GM12878 (cell line): ENCODE data around the gene RBPJL. TPM values are rescaled to one million over a fixed set of nuclear protein-coding genes. Genes with fewer than 3 reads are reported as not detected.

Experiments used
- ATAC-seq: fragments of 200-7000 bp; cut with Tn5 transposase; 3 replicates; pipeline ENCODE4 v1.9.1; 2020; ENCODE audit warnings: mild to moderate bottlenecking, moderate library complexity
- BruUV-seq: library from RNA; stranded (reverse); fragments of 400-500 nt; replicated peaks from 2 replicates; lab custom pipeline; 2021; lab: Mats Ljungman, UMichigan
- CTCF ChIA-PET: fragments of 300-600 bp; sonication (Branson Sonifier 250); formaldehyde crosslinking; extraction: SDS; loops from one replicate; lab custom pipeline; 2021; ENCODE audit warnings: inconsistent platforms; lab: Yijun Ruan, JAX
- POLR2A ChIA-PET: fragments of 350-600 bp; formaldehyde crosslinking; extraction: SDS; loops from one replicate; lab custom pipeline; 2021; ENCODE audit warnings: inconsistent platforms; lab: Charles Lee
- RAD21 ChIA-PET: fragments of 300-600 bp; sonication (Branson Sonifier 250); formaldehyde crosslinking; loops from one replicate; lab custom pipeline; 2023; ENCODE audit warnings: antibody characterized with exemption; ENCODE audit not compliant: unreplicated experiment; lab: Charles Lee
- SMC1A ChIA-PET: fragments of 300-600 bp; sonication (Branson Sonifier 250); formaldehyde crosslinking; loops from one replicate; lab custom pipeline; 2023; ENCODE audit not compliant: unreplicated experiment, uncharacterized antibody; lab: Charles Lee
- DNase-seq: peaks from one replicate; pipeline ENCODE4 v3.0.0-alpha.2; 2011; ENCODE audit warnings: low read depth, low spot score
- FAIRE-seq: peaks from 3 replicates; lab custom pipeline; 2011; peaks lifted over from hg19 to GRCh38; lab: Jason Lieb, UNC
- H2AFZ ChIP-seq: 2 replicates; pipeline ENCODE4 v1.6.0; 2011; ENCODE audit warnings: low read depth, low read length, control low read depth; ENCODE audit not compliant: control insufficient read depth
- H3K27ac ChIP-seq: 2 replicates; pipeline ENCODE4 v1.5.1; 2011; ENCODE audit warnings: control low read depth; ENCODE audit not compliant: control insufficient read depth, insufficient read depth
- H3K27me3 ChIP-seq, 2 experiments: replicated peaks in 1 of 2; 2 replicates each; pipeline versions ENCODE4 v1.6.0 to v1.6.1; 2011; ENCODE audit warnings: low read length in 1 of 2; ENCODE audit not compliant: control insufficient read depth in 2 of 2, insufficient read depth in 2 of 2
- H3K36me3 ChIP-seq, 2 experiments: 2 replicates each; pipeline ENCODE4 v1.5.1; 2011; ENCODE audit warnings: low read length in 1 of 2; ENCODE audit not compliant: control insufficient read depth in 2 of 2, insufficient read depth in 2 of 2
- H3K4me1 ChIP-seq: 2 replicates; pipeline ENCODE4 v1.6.1; 2011; ENCODE audit warnings: mild to moderate bottlenecking, low read length, moderate library complexity, mixed read lengths; ENCODE audit not compliant: control insufficient read depth, insufficient read depth
- H3K4me2 ChIP-seq: 2 replicates; pipeline ENCODE4 v1.6.0; 2011; ENCODE audit warnings: control low read depth; ENCODE audit not compliant: control insufficient read depth, insufficient read depth
- H3K4me3 ChIP-seq: fragments of 200-600 bp; sonication (generic); 2 replicates; pipeline ENCODE4 v1.5.1; 2016
- H3K79me2 ChIP-seq: 2 replicates; pipeline ENCODE4 v1.6.0; 2011; ENCODE audit warnings: low read length; ENCODE audit not compliant: control insufficient read depth, insufficient read depth
- H3K9ac ChIP-seq: 2 replicates; pipeline ENCODE4 v1.8.0; 2011; ENCODE audit warnings: low read length, control low read depth, mixed read lengths; ENCODE audit not compliant: control insufficient read depth, insufficient read depth
- H3K9me3 ChIP-seq: replicated peaks from 3 replicates; pipeline ENCODE4 v1.5.1; 2011; ENCODE audit warnings: mild to moderate bottlenecking, low read length; ENCODE audit not compliant: control insufficient read depth, insufficient read depth
- H4K20me1 ChIP-seq: 2 replicates; pipeline ENCODE4 v1.6.0; 2011; ENCODE audit not compliant: control insufficient read depth, insufficient read depth
- DPF2 ChIP-seq: fragments of 450-650 bp; IDR thresholded peaks from 2 replicates; pipeline ENCODE4 v1.6.1; 2017; ENCODE audit warnings: mild to moderate bottlenecking
- EP300 ChIP-seq, 2 experiments: fragments of 150-350 bp in 1 of 2; IDR thresholded peaks; 2 replicates each; pipeline ENCODE4 v1.6.1; 2011 to 2012; ENCODE audit warnings: low read depth in 2 of 2, low read length in 2 of 2, borderline replicate concordance in 1 of 2, improper control_type of control experiment in 1 of 2, inconsistent platforms in 1 of 2; ENCODE audit not compliant: control insufficient read depth in 1 of 2
- HDAC6 ChIP-seq: fragments of 200-600 bp; sonication (generic); IDR thresholded peaks from one replicate; pipeline ENCODE4 v1.8.0; 2017; ENCODE audit warnings: antibody characterized with exemption; ENCODE audit not compliant: unreplicated experiment
- JUNB ChIP-seq: IDR thresholded peaks from 2 replicates; pipeline ENCODE4 v1.6.1; 2016; ENCODE audit warnings: antibody characterized with exemption, mild to moderate bottlenecking
- LARP7 ChIP-seq: fragments of 450-650 bp; IDR thresholded peaks from 2 replicates; pipeline ENCODE4 v1.6.1; 2017; ENCODE audit warnings: mild to moderate bottlenecking
- MTA2 ChIP-seq: fragments of 450-650 bp; IDR thresholded peaks from 2 replicates; pipeline ENCODE4 v1.6.1; 2016; ENCODE audit warnings: low read depth, mild to moderate bottlenecking, moderate library complexity
- MTA3 ChIP-seq: IDR thresholded peaks from 2 replicates; pipeline ENCODE4 v1.6.1; 2012; ENCODE audit warnings: low read length, inconsistent platforms, borderline replicate concordance
- NBN ChIP-seq: fragments of 450-650 bp; IDR thresholded peaks from 2 replicates; pipeline ENCODE4 v1.6.1; 2016
- NFYB ChIP-seq: IDR thresholded peaks from 2 replicates; pipeline ENCODE4 v1.6.1; 2011; ENCODE audit warnings: low read depth, mild to moderate bottlenecking, low read length, improper control_type of control experiment, moderate library complexity; ENCODE audit not compliant: insufficient read depth
- PAX8 ChIP-seq: fragments of 450-650 bp; IDR thresholded peaks from 2 replicates; pipeline ENCODE4 v1.6.1; 2017; ENCODE audit warnings: mild to moderate bottlenecking, moderate library complexity
- POLR2A ChIP-seq: IDR thresholded peaks from 2 replicates; pipeline ENCODE4 v1.6.1; 2011; ENCODE audit warnings: low read depth, mild to moderate bottlenecking, low read length
- POU2F2 ChIP-seq: IDR thresholded peaks from 3 replicates; pipeline ENCODE4 v1.6.1; 2011; ENCODE audit warnings: low read depth, mild to moderate bottlenecking, low read length, borderline replicate concordance
- SMAD5 ChIP-seq: IDR thresholded peaks from 2 replicates; pipeline ENCODE4 v1.6.1; 2016; ENCODE audit warnings: antibody characterized with exemption, low read depth
- SP1 ChIP-seq: IDR thresholded peaks from one replicate; pipeline ENCODE4 v1.6.1; 2011; ENCODE audit warnings: low read depth, low read length
- STAT1 ChIP-seq: fragments of 450-650 bp; conservative IDR thresholded peaks from 2 replicates; pipeline ENCODE4 v1.6.1; 2014; ENCODE audit warnings: antibody characterized with exemption, mild to moderate bottlenecking
- STAT3 ChIP-seq: IDR thresholded peaks from 2 replicates; pipeline ENCODE4 v1.6.1; 2011; ENCODE audit warnings: low read depth, low read length, improper control_type of control experiment
- SUZ12 ChIP-seq: fragments of 200-600 bp; sonication (generic); IDR thresholded peaks from one replicate; pipeline ENCODE4 v1.6.1; 2018; ENCODE audit warnings: antibody characterized with exemption, mild to moderate bottlenecking; ENCODE audit not compliant: unreplicated experiment
- TCF3 ChIP-seq: IDR thresholded peaks from 2 replicates; pipeline ENCODE4 v1.6.1; 2012; ENCODE audit warnings: low read depth, mild to moderate bottlenecking, low read length, borderline replicate concordance; ENCODE audit not compliant: insufficient read depth
- YY1 ChIP-seq: IDR thresholded peaks from 2 replicates; pipeline ENCODE4 v1.6.1; 2011; ENCODE audit warnings: low read depth, mild to moderate bottlenecking, low read length
- ZNF384 ChIP-seq: IDR thresholded peaks from 2 replicates; pipeline ENCODE4 v1.6.1; 2012; ENCODE audit warnings: low read depth, mild to moderate bottlenecking, low read length, improper control_type of control experiment, borderline replicate concordance
- WGBS: methylation state at CpG from one replicate; pipeline ENCODE4 v1.1.6; 2016; ENCODE audit warnings: low lambda C conversion rate; ENCODE audit not compliant: insufficient replicate concordance, insufficient coverage; ENCODE audit errors: missing lambda C conversion rate; 5-methylcytosine and 5-hydroxymethylcytosine counted together
- in situ Hi-C: fragments of 300-500 bp; cut with MboI; formaldehyde crosslinking; loops from 9 replicates; pipeline ENCODE4 v1.14.3; 2018; ENCODE audit warnings: mixed read lengths
- intact Hi-C: fragments of 100-400 bp; cut with micrococcal nuclease; formaldehyde crosslinking; loops from one replicate; pipeline ENCODE4 v1.14.2; 2022; ENCODE audit not compliant: unreplicated experiment
- polyA plus RNA-seq, 11 experiments: library from polyadenylated mRNA; depleted of rRNA in 4 of 11; unstranded in 6 of 11; stranded (reverse) in 5 of 11; fragments of >200 nt; fragmentation: Nextera tagmentation in 4 of 11; fragmentation: Illumina TruSeq in 1 of 11; extraction: Ambion mirVana in 4 of 11; extraction: Trizol in 1 of 11; gene quantifications; 1 replicate in 1 of 11; 2 replicates in 10 of 11; pipeline versions ENCODE4 v1.2.1 to v1.2.3, GENCODE V29; 2011 to 2016; ENCODE audit warnings: inconsistent platforms in 2 of 11, missing spikeins in 2 of 11, low read depth in 1 of 11
- total RNA-seq, 4 experiments: library from RNA; depleted of rRNA in 3 of 4; stranded (reverse); fragments of >200 nt in 3 of 4; fragmentation: Illumina TruSeq in 1 of 4; extraction: Trizol in 1 of 4; gene quantifications; 2 replicates each; pipeline versions ENCODE4 v1.2.1 to v1.2.3, GENCODE V29; 2013 to 2021

RBPJL gene
- total and polyA plus RNA-seq, 10 of the 15 experiments (the other 5 are each of a cell fraction or from before 2014, with no cell fraction given) = 0.18 TPM; not detected in 9

DNA sequence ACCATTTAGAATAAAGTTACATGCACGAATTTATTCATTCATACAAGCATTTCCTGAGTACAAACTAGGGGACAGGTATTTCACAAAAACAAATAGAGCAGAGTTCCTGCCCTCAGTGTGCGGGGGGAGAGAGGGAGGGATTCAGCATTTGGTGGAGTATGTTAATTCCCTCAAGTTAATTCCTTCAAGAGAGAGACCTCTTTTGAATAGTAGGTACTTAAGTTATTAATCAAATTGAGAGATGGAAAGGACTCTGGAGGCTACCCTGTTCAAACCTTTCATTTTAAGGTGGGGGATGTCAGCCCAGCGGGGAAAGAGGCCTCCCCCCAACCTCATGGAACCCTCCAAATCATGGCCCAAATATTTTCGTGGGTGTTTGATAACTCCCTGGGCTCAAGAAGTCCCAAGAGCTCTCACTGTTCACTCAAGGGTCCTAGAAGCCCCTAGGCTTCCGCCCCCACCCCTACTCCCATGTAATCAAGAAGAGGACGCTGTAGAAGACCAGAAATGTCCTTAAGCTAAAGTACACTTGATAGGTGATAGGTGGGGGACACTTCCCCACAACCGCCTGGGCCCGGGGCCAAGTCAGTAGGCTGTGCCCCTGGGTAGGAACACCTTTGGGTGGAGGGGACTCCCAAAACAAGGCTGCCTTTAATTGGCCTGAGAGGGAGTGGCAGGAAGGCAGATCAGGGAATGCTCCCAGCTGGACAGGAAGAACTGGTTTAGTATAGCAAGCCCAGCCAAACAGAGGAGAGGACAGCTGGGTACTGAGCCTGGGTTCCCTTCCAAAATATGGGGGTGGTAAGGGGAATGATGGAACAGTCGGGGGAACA, 38.7 kb downstream of the RBPJL start:
- no peaks in the 10 kb centered on the region for H3K9me3 ChIP-seq
- peaks cover 2% of the 10 kb centered on the region; the same call in 1 of the 2 replicates for H4K20me1 ChIP-seq
- peaks cover 6% of the 10 kb centered on the region for H3K4me1 ChIP-seq
- ATAC-seq (no peak), DNase-seq (no peak), FAIRE-seq (no peak)
- SMC1A ChIA-PET = interaction anchor here (1.0 to 1.6 kb wide), 4 partner anchors 12 to 92 kb away, joined by 3 to 6 read pairs (median 4); no protein-coding TSS in a partner anchor
- no peak overlapping the region for H3K4me3 ChIP-seq
- no peak overlapping the region for H3K4me2 ChIP-seq
- in situ Hi-C loops (no loop called here), intact Hi-C loops (no loop called here)
- POLR2A ChIA-PET = interaction anchor here (0.6 kb wide), 1 partner anchor 120 kb away, joined by 5 read pairs; no protein-coding TSS in a partner anchor
- no peak overlapping the region for H2AFZ ChIP-seq
- TF ChIP-seq TCF3 = no peak
- TF ChIP-seq NBN = no peak
- TF ChIP-seq SP1 = no peak
- TF ChIP-seq PAX8 = no peak
- no peak for TF ChIP-seq LARP7
- no peak for TF ChIP-seq EP300 (IDR thresholded peaks at IDR 0.05; ENCODE audit: borderline replicate concordance in 1 of 2, control insufficient read depth in 1 of 2, low read depth in 2 of 2, low read length in 2 of 2)
- no peak for TF ChIP-seq SUZ12
- no peak for TF ChIP-seq JUNB
- TF ChIP-seq DPF2 = no peak
- no peak for TF ChIP-seq STAT3
- no peak for TF ChIP-seq ZNF384
- no peak for TF ChIP-seq STAT1
- no peak for TF ChIP-seq MTA3
- no peak for TF ChIP-seq YY1
- TF ChIP-seq HDAC6 = no peak
- no peak for TF ChIP-seq SMAD5
- no peak for TF ChIP-seq POU2F2
- TF ChIP-seq NFYB = no peak
- TF ChIP-seq POLR2A = no peak
- TF ChIP-seq MTA2 = no peak
- H3K27ac ChIP-seq = no peak overlapping the region
- H3K9ac ChIP-seq = no peak overlapping the region
- WGBS = 29% methylated on average over 9 of the region's 9 CpGs
- no peaks in the 10 kb centered on the region for H3K79me2 ChIP-seq
- BruUV-seq = no TSS peak
- CTCF ChIA-PET = interaction anchor here (1.1 to 3.8 kb wide), 4 partner anchors 10 to 27 kb away, joined by 3 to 13 read pairs (median 4); no protein-coding TSS in a partner anchor
- no peaks in the 10 kb centered on the region for H3K36me3 ChIP-seq
- RAD21 ChIA-PET = interaction anchor here (0.5 kb wide), 1 partner anchor 22 kb away, joined by 3 read pairs; no protein-coding TSS in a partner anchor
- 0 out of 4 replicates have a peak, but pooled peaks cover 0 to 6% of the 10 kb centered on the region in 2 experiments for H3K27me3 ChIP-seq
